Liver (tissue), 9 donors: ENCODE measurements around the gene CEMIP. TPM values are rescaled to one million over a fixed set of nuclear protein-coding genes. Genes with fewer than 3 reads are reported as not detected.

Experiments used
- DNase-seq: peaks from one replicate; pipeline ENCODE4 v3.0.0-alpha.2; 2017; ENCODE audit warnings: low spot score
- H3K27ac ChIP-seq, 2 donors: one replicate each; pipeline ENCODE4 v1.7.0; 2013; ENCODE audit warnings: inconsistent platforms in 2 of 2, low read length in 2 of 2, control low read depth in 1 of 2, low read depth in 1 of 2, mild to moderate bottlenecking in 1 of 2
- H3K27me3 ChIP-seq, 4 donors: one replicate each; pipeline versions ENCODE4 v1.6.1 to v1.7.0; 2013; ENCODE audit warnings: low read length in 3 of 4, inconsistent platforms in 1 of 4, mild to moderate bottlenecking in 1 of 4, moderate library complexity in 1 of 4; ENCODE audit not compliant: control insufficient read depth in 4 of 4, insufficient read depth in 4 of 4
- H3K36me3 ChIP-seq, 4 donors: one replicate each; pipeline versions ENCODE4 v1.6.1 to v1.7.0; 2013; ENCODE audit warnings: low read length in 3 of 4, mild to moderate bottlenecking in 3 of 4, low read depth in 1 of 4, moderate library complexity in 1 of 4; ENCODE audit not compliant: control insufficient read depth in 4 of 4, insufficient read depth in 3 of 4
- H3K4me1 ChIP-seq, 4 donors: one replicate each; pipeline versions ENCODE4 v1.6.1 to v1.7.0; 2013; ENCODE audit warnings: low read length in 3 of 4, mild to moderate bottlenecking in 3 of 4, moderate library complexity in 1 of 4; ENCODE audit not compliant: control insufficient read depth in 4 of 4, insufficient read depth in 4 of 4
- H3K4me3 ChIP-seq, 3 donors: one replicate each; pipeline versions ENCODE4 v1.6.1 to v1.7.0; 2013; ENCODE audit warnings: low read length in 3 of 3, control low read depth in 1 of 3, low read depth in 1 of 3, mild to moderate bottlenecking in 1 of 3
- H3K9ac ChIP-seq, 2 donors: one replicate each; pipeline ENCODE4 v1.7.0; 2013; ENCODE audit warnings: low read length in 2 of 2, mild to moderate bottlenecking in 2 of 2, moderate library complexity in 2 of 2, control low read depth in 1 of 2, low read depth in 1 of 2
- H3K9me3 ChIP-seq, 4 donors: one replicate each; pipeline versions ENCODE4 v1.6.1 to v1.7.0; 2013; ENCODE audit warnings: low read length in 3 of 4; ENCODE audit not compliant: control insufficient read depth in 4 of 4
- CTCF ChIP-seq: fragments of 150-350 bp; IDR thresholded peaks from 2 replicates; pipeline ENCODE4 v1.5.1; 2017; ENCODE audit warnings: improper control_type of control experiment, low read depth, low read length; ENCODE audit not compliant: missing input control
- EGR1 ChIP-seq, 2 donors: IDR thresholded peaks; 2 replicates each; pipeline ENCODE4 v1.6.1; 2016 to 2018; ENCODE audit warnings: antibody characterized with exemption in 2 of 2, low read depth in 2 of 2
- FOXA1 ChIP-seq: IDR thresholded peaks from 2 replicates; pipeline ENCODE4 v1.6.1; 2016; ENCODE audit warnings: antibody characterized with exemption
- FOXA2 ChIP-seq: IDR thresholded peaks from 2 replicates; pipeline ENCODE4 v1.6.1; 2016; ENCODE audit warnings: antibody characterized with exemption
- GABPA ChIP-seq, 2 donors: IDR thresholded peaks in 1 of 2; conservative IDR thresholded peaks in 1 of 2; 2 replicates each; pipeline ENCODE4 v1.6.1; 2016; ENCODE audit warnings: antibody characterized with exemption in 2 of 2, mild to moderate bottlenecking in 1 of 2, moderate library complexity in 1 of 2
- HNF4A ChIP-seq, 2 donors: conservative IDR thresholded peaks; 2 replicates each; pipeline ENCODE4 v1.6.1; 2016; ENCODE audit warnings: antibody characterized with exemption in 2 of 2, mild to moderate bottlenecking in 2 of 2
- HNF4G ChIP-seq: IDR thresholded peaks from 2 replicates; pipeline ENCODE4 v1.6.1; 2016; ENCODE audit warnings: antibody characterized with exemption
- JUND ChIP-seq, 2 donors: IDR thresholded peaks; 2 replicates each; pipeline ENCODE4 v1.6.1; 2016; ENCODE audit warnings: antibody characterized with exemption in 2 of 2
- MAX ChIP-seq: IDR thresholded peaks from 2 replicates; pipeline ENCODE4 v1.6.1; 2016; ENCODE audit warnings: antibody characterized with exemption
- RAD21 ChIP-seq, 2 donors: IDR thresholded peaks; 2 replicates each; pipeline ENCODE4 v1.6.1; 2016; ENCODE audit warnings: antibody characterized with exemption in 2 of 2, mild to moderate bottlenecking in 2 of 2
- REST ChIP-seq: IDR thresholded peaks from 2 replicates; pipeline ENCODE4 v1.6.1; 2016; ENCODE audit warnings: antibody characterized with exemption, mild to moderate bottlenecking
- RXRA ChIP-seq, 2 donors: IDR thresholded peaks; 2 replicates each; pipeline ENCODE4 v1.6.1; 2017 to 2018; ENCODE audit warnings: antibody characterized with exemption in 2 of 2, mild to moderate bottlenecking in 1 of 2
- SP1 ChIP-seq: IDR thresholded peaks from 2 replicates; pipeline ENCODE4 v1.6.1; 2018; ENCODE audit warnings: antibody characterized with exemption, mild to moderate bottlenecking
- TAF1 ChIP-seq: conservative IDR thresholded peaks from 2 replicates; pipeline ENCODE4 v1.6.1; 2016; ENCODE audit warnings: antibody characterized with exemption, mild to moderate bottlenecking
- YY1 ChIP-seq: IDR thresholded peaks from 2 replicates; pipeline ENCODE4 v1.6.1; 2016; ENCODE audit warnings: antibody characterized with exemption, mild to moderate bottlenecking
- ZBTB33 ChIP-seq: IDR thresholded peaks from 2 replicates; pipeline ENCODE4 v1.6.1; 2016; ENCODE audit warnings: antibody characterized with exemption
- WGBS: extraction: QIAGEN DNeasy Blood & Tissue Kit; methylation state at CpG from one replicate; pipeline ENCODE4 v1.1.7; 2013; 5-methylcytosine and 5-hydroxymethylcytosine counted together
- polyA plus RNA-seq, 2 donors: library from polyadenylated mRNA; stranded (reverse) in 1 of 2; unstranded in 1 of 2; fragments of 200-250 nt in 1 of 2; fragments of >200 nt in 1 of 2; fragmentation: Nextera tagmentation in 1 of 2; extraction: Ambion mirVana in 1 of 2; gene quantifications; one replicate each; pipeline versions ENCODE4 v1.2.1 to v1.2.3, GENCODE V29; 2013 to 2015
- total RNA-seq, 2 donors: library from RNA; depleted of rRNA; stranded (reverse); fragments of >200 nt; gene quantifications; one replicate each; pipeline ENCODE4 v1.2.3, GENCODE V29; 2014
- donor health status: healthy.
- donor health status: healthy.
- donor health status: healthy.
- donor health status: healthy.
- donor health status: healthy.

The CEMIP gene
- total and polyA plus RNA-seq, 4 donors = under 0.01 to 0.89 (median 0.21) TPM

- TF ChIP-seq HNF4G (no peak), FOXA1 (no peak), TAF1 (no peak), RAD21 (IDR thresholded peaks at IDR 0.05) (no peak), GABPA (IDR thresholded peaks at IDR 0.05 in 1 of 2, conservative IDR thresholded peaks at IDR 0.05 in 1 of 2) (no peak)
- Histone ChIP-seq H3K4me1 (peaks cover 0 to 3% (median 3%) of the 10 kb centered on the region in 4 donors), H3K36me3 (peaks cover 0 to 1% (median 0%) of the 10 kb centered on the region in 4 donors), H3K27me3 (no peaks in the 10 kb centered on the region), H3K9ac (no peak overlapping the region), H3K27ac (no peak overlapping the region), H3K4me3 (no peak overlapping the region), H3K9me3 (no peaks in the 10 kb centered on the region)
- DNase-seq = no peak
- WGBS = 65% methylated on average over 2 of the region's 2 CpGs
These were observed 26.0 kb upstream of the CEMIP start for GRCh38 chr15:80753161-80753560.

GRCh38 chr15:80754014-80754413 is 25.2 kb upstream of the CEMIP start:
- H3K4me3 ChIP-seq = no peak overlapping the region
- 93% methylated on average over 8 of the region's 8 CpGs for WGBS
- no peak for TF ChIP-seq FOXA2
- TF ChIP-seq JUND (IDR thresholded peaks at IDR 0.05) = no peak
- TF ChIP-seq EGR1 (IDR thresholded peaks at IDR 0.05; ENCODE audit: low read depth in 2 of 2) = no peak
- no peak for TF ChIP-seq RAD21 (IDR thresholded peaks at IDR 0.05)
- no peak for TF ChIP-seq TAF1
- no peak for TF ChIP-seq HNF4A (conservative IDR thresholded peaks at IDR 0.05)
- TF ChIP-seq RXRA (IDR thresholded peaks at IDR 0.05) = no peak
- TF ChIP-seq GABPA (IDR thresholded peaks at IDR 0.05 in 1 of 2, conservative IDR thresholded peaks at IDR 0.05 in 1 of 2) = no peak
- no peak for TF ChIP-seq ZBTB33
- TF ChIP-seq CTCF = no peak
- no peak for TF ChIP-seq HNF4G
- TF ChIP-seq SP1 = no peak
- no peak for TF ChIP-seq YY1
- TF ChIP-seq REST = no peak
- TF ChIP-seq MAX = no peak
- H3K36me3 ChIP-seq = peaks cover 0 to 1% (median 0%) of the 10 kb centered on the region in 4 donors
- no peaks in the 10 kb centered on the region for H3K27me3 ChIP-seq
- H3K27ac ChIP-seq = no peak overlapping the region
- H3K9me3 ChIP-seq = no peaks in the 10 kb centered on the region
- H3K9ac ChIP-seq = no peak overlapping the region
- no peak for DNase-seq
- H3K4me1 ChIP-seq = peaks cover 0 to 10% (median 5%) of the 10 kb centered on the region in 4 donors
